OCI-LY3 (cell line): ENCODE measurements around the gene PTPRH.

Experiments used
- H2AFZ ChIP-seq: fragments of 200-600, 300-600 bp; shearing (Covaris generic); 2 replicates; pipeline ENCODE4 v1.6.0; 2014; ENCODE audit warnings: antibody characterized with exemption, low read depth, low read length
- H3K27ac ChIP-seq: fragments of 200-600, 300-600 bp; sonication (generic); 2 replicates; pipeline ENCODE4 v1.5.1; 2014; ENCODE audit warnings: mild to moderate bottlenecking, low read length, moderate library complexity, mixed read lengths
- H3K27me3 ChIP-seq: fragments of 200-600, 300-600 bp; sonication (generic); 2 replicates; pipeline ENCODE4 v1.6.1; 2014; ENCODE audit warnings: low read depth, low read length, mixed read lengths
- H3K36me3 ChIP-seq: fragments of 200-600, 300-600 bp; sonication (generic); replicated peaks from 2 replicates; pipeline ENCODE3; 2014; ENCODE audit warnings: low read depth, low read length, mixed read lengths
- H3K4me1 ChIP-seq: fragments of 300-600, 200-600 bp; sonication (generic); 2 replicates; pipeline ENCODE4 v1.6.1; 2014; ENCODE audit warnings: low read length, mixed read lengths
- H3K4me2 ChIP-seq: fragments of 200-600, 300-600 bp; sonication (generic); 2 replicates; pipeline ENCODE4 v1.6.1; 2014; ENCODE audit warnings: low read length, mixed read lengths
- H3K4me3 ChIP-seq: fragments of 300-600, 200-600 bp; sonication (generic); 2 replicates; pipeline ENCODE4 v1.5.1; 2014; ENCODE audit warnings: antibody characterized with exemption, mild to moderate bottlenecking, low read length, moderate library complexity
- H3K79me2 ChIP-seq: fragments of 300-600, 200-600 bp; shearing (Covaris generic); 2 replicates; pipeline ENCODE4 v1.6.1; 2014; ENCODE audit warnings: mild to moderate bottlenecking, low read length, mixed read lengths
- H3K9ac ChIP-seq: fragments of 300-600, 200-600 bp; shearing (Covaris generic); 2 replicates; pipeline ENCODE4 v1.6.0; 2014; ENCODE audit warnings: mild to moderate bottlenecking, low read length, moderate library complexity
- H3K9me3 ChIP-seq: fragments of 200-600, 300-600 bp; shearing (Covaris generic); 2 replicates; pipeline ENCODE4 v1.6.1; 2014; ENCODE audit warnings: low read length, mixed read lengths; ENCODE audit not compliant: insufficient read depth
- H4K20me1 ChIP-seq: fragments of 200-600, 300-600 bp; sonication (generic); 2 replicates; pipeline ENCODE4 v1.6.1; 2016; ENCODE audit warnings: low read length, mixed read lengths; ENCODE audit not compliant: insufficient read depth
- CTCF ChIP-seq: fragments of 200-600, 300-600 bp; sonication (generic); IDR thresholded peaks from 2 replicates; pipeline ENCODE4 v1.5.1; 2014; ENCODE audit warnings: antibody characterized with exemption, low read length, low read depth
- EZH2phosphoT487 ChIP-seq: fragments of 200-600 bp; shearing (Covaris generic); IDR thresholded peaks from 2 replicates; pipeline ENCODE4 v1.6.1; 2018; ENCODE audit warnings: antibody characterized with exemption, mixed run types, low read depth

PTPRH gene

DNA sequence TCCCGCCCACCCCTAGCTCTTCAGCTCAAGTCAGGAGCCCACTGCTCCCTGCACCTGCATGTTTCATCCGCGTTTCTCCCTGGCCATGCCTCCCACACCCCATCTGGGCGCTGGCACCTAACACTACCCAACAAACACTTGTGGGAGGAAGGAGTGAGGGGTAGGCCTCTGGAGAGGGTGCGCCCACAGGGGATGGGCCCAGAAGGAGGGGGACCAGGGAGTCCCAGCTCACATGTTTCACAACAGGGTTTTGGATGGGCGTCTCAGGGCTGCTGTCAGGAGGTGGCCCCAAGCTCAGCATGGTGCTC is 31.4 kb upstream of the PTPRH start:
- H3K9ac ChIP-seq = no peak overlapping the region
- H3K79me2 ChIP-seq = peaks cover 73% of the 10 kb centered on the region
- no peaks in the 10 kb centered on the region for H3K4me1 ChIP-seq
- peaks cover 44% of the 10 kb centered on the region for H4K20me1 ChIP-seq
- H3K36me3 ChIP-seq = peaks cover 89% of the 10 kb centered on the region
- H2AFZ ChIP-seq = no peak overlapping the region
- no peak overlapping the region for H3K4me3 ChIP-seq
- no peak overlapping the region for H3K4me2 ChIP-seq
- no peaks in the 10 kb centered on the region for H3K27me3 ChIP-seq
- H3K9me3 ChIP-seq = no peaks in the 10 kb centered on the region
- H3K27ac ChIP-seq = no peak overlapping the region
- TF ChIP-seq EZH2phosphoT487 (no peak), CTCF (no peak)

- H3K4me1 ChIP-seq = no peaks in the 10 kb centered on the region
- H3K79me2 ChIP-seq = peaks cover 57% of the 10 kb centered on the region
- H3K27me3 ChIP-seq = no peaks in the 10 kb centered on the region
- H4K20me1 ChIP-seq = peaks cover 41% of the 10 kb centered on the region
- H3K9me3 ChIP-seq = no peaks in the 10 kb centered on the region
- H3K36me3 ChIP-seq = peaks cover 85% of the 10 kb centered on the region
- H3K27ac ChIP-seq = no peak overlapping the region
- H3K4me3 ChIP-seq = no peak overlapping the region
- TF ChIP-seq EZH2phosphoT487 (no peak), CTCF (no peak)
- H3K9ac ChIP-seq = no peak overlapping the region
- H3K4me2 ChIP-seq = no peak overlapping the region
- no peak overlapping the region for H2AFZ ChIP-seq
These were observed 29.7 kb upstream of the PTPRH start for GRCh38 chr19:55239004-55239403.

GRCh38 chr19:55238030-55238429 is 28.7 kb upstream of the PTPRH start:
- H3K4me2 ChIP-seq = no peak overlapping the region
- H3K27ac ChIP-seq = no peak overlapping the region
- H2AFZ ChIP-seq = no peak overlapping the region
- peaks cover 84% of the 10 kb centered on the region for H3K36me3 ChIP-seq
- H3K4me3 ChIP-seq = no peak overlapping the region
- H3K9me3 ChIP-seq = no peaks in the 10 kb centered on the region
- H3K4me1 ChIP-seq = no peaks in the 10 kb centered on the region
- TF ChIP-seq CTCF = no peak
- TF ChIP-seq EZH2phosphoT487 = no peak
- peaks cover 50% of the 10 kb centered on the region for H3K79me2 ChIP-seq
- peaks cover 37% of the 10 kb centered on the region for H4K20me1 ChIP-seq
- no peak overlapping the region for H3K9ac ChIP-seq
- no peaks in the 10 kb centered on the region for H3K27me3 ChIP-seq

- Histone ChIP-seq H2AFZ (no peak overlapping the region), H3K4me3 (no peak overlapping the region), H3K79me2 (peaks cover 24% of the 10 kb centered on the region), H3K9me3 (no peaks in the 10 kb centered on the region), H3K36me3 (peaks cover 78% of the 10 kb centered on the region), H3K4me1 (no peaks in the 10 kb centered on the region), H4K20me1 (peaks cover 23% of the 10 kb centered on the region), H3K27me3 (no peaks in the 10 kb centered on the region), H3K4me2 (no peak overlapping the region), H3K9ac (no peak overlapping the region), H3K27ac (no peak overlapping the region)
- TF ChIP-seq CTCF (no peak), EZH2phosphoT487 (no peak)
These were observed 23.7 kb upstream of the PTPRH start for GRCh38 chr19:55232986-55233385.
